ENCODE results near the gene EPHB6.

EPHB6 gene

GRCh38 chr7:142851919-142852318 is 3.0 kb upstream of the EPHB6 start:
- Histone ChIP-seq H3K9me3 (no peaks in the 10 kb centered on the region), H3K27ac (no peak overlapping the region), H3K36me3 (no peaks in the 10 kb centered on the region), H3K4me3 (no peak overlapping the region), H3K27me3 (peaks cover 0 to 10% of the 10 kb centered on the region in 2 donors), H3K4me1 (peaks cover 0 to 26% (median 14%) of the 10 kb centered on the region in 4 donors)
- no peak for TF ChIP-seq CTCF (IDR thresholded peaks at IDR 0.05)
- DNase-seq: no peak
- intact Hi-C loops (cut with DNase I; ENCODE audit: low total_unique reads): no loop called here

GRCh38 chr7:142853739-142854371 is 1.0 kb upstream of the EPHB6 start:
- H3K4me3 ChIP-seq: peak overlapping the region; percentile 77 to 84
- no peaks in the 10 kb centered on the region for H3K36me3 ChIP-seq
- peak; percentile 66 to 82 for DNase-seq
- H3K27ac ChIP-seq: peak overlapping the region; percentile 62 to 71
- intact Hi-C loops (cut with DNase I; ENCODE audit: low total_unique reads): loop anchor here (2.0 kb wide), 1 partner anchor 149 kb away; no protein-coding TSS in a partner anchor
- H3K9me3 ChIP-seq: no peaks in the 10 kb centered on the region
- peak; percentile 82 to 86 for TF ChIP-seq CTCF (IDR thresholded peaks at IDR 0.05)
- peaks cover 0 to 10% of the 10 kb centered on the region in 2 donors for H3K27me3 ChIP-seq
- H3K4me1 ChIP-seq: peaks cover 0 to 29% (median 17%) of the 10 kb centered on the region in 4 donors

- peak overlapping the region; percentile 62 to 71 for H3K27ac ChIP-seq
- no peak for TF ChIP-seq CTCF (IDR thresholded peaks at IDR 0.05)
Observed at GRCh38 chr7:142855114-142855743, 353 bp downstream of the EPHB6 start.

GRCh38 chr7:142855756-142856564 is 1.1 kb downstream of the EPHB6 start:
- peaks cover 0 to 29% (median 17%) of the 10 kb centered on the region in 4 donors for H3K4me1 ChIP-seq
- no peaks in the 10 kb centered on the region for H3K9me3 ChIP-seq
- peaks cover 0 to 2% of the 10 kb centered on the region in 2 donors for H3K27me3 ChIP-seq
- peak overlapping the region; percentile 62 to 71 for H3K27ac ChIP-seq
- peaks cover 0 to under 1% (median 0%) of the 10 kb centered on the region in 3 donors for H3K36me3 ChIP-seq
- H3K4me3 ChIP-seq: peak overlapping the region; percentile 77 to 84
- TF ChIP-seq CTCF (IDR thresholded peaks at IDR 0.05): no peak
- intact Hi-C loops (cut with DNase I; ENCODE audit: low total_unique reads): loop anchor here (2.0 kb wide), 1 partner anchor 147 kb away; no protein-coding TSS in a partner anchor
- DNase-seq: peak; percentile 73 to 91

More at GRCh38 chr7:142855114-142855743, 353 bp downstream of the EPHB6 start:
- peaks cover 0 to 29% (median 17%) of the 10 kb centered on the region in 4 donors for H3K4me1 ChIP-seq
- intact Hi-C loops (cut with DNase I; ENCODE audit: low total_unique reads): loop anchor here (2.0 kb wide), 1 partner anchor 148 kb away; no protein-coding TSS in a partner anchor
- peaks cover 0 to 6% of the 10 kb centered on the region in 2 donors for H3K27me3 ChIP-seq
- peak overlapping the region; percentile 77 to 84 for H3K4me3 ChIP-seq
- no peaks in the 10 kb centered on the region for H3K36me3 ChIP-seq
- DNase-seq: no peak
- H3K9me3 ChIP-seq: no peaks in the 10 kb centered on the region

GRCh38 chr7:142856565-142857245 is 1.8 kb downstream of the EPHB6 start:
- H3K27ac ChIP-seq: peak overlapping the region in 1 of 2 donors; percentile 71

More at GRCh38 chr7:142856565-142857245, 1.8 kb downstream of the EPHB6 start:
- no peak for TF ChIP-seq CTCF (IDR thresholded peaks at IDR 0.05)
- peaks cover 0 to 29% (median 17%) of the 10 kb centered on the region in 4 donors for H3K4me1 ChIP-seq
- H3K36me3 ChIP-seq: peaks cover 2 to 7% (median 4%) of the 10 kb centered on the region in 3 donors
- H3K27me3 ChIP-seq: no peaks in the 10 kb centered on the region
- intact Hi-C loops (cut with DNase I; ENCODE audit: low total_unique reads): no loop called here
- no peaks in the 10 kb centered on the region for H3K9me3 ChIP-seq
- peak overlapping the region; percentile 77 to 84 for H3K4me3 ChIP-seq
- no peak for DNase-seq
